Measurements from ENCODE around the gene KTN1. TPM values are rescaled to one million over a fixed set of nuclear protein-coding genes. Genes with fewer than 3 reads are reported as not detected.

Gene KTN1
- total RNA-seq, 1 donor, result 167 TPM

DNA sequence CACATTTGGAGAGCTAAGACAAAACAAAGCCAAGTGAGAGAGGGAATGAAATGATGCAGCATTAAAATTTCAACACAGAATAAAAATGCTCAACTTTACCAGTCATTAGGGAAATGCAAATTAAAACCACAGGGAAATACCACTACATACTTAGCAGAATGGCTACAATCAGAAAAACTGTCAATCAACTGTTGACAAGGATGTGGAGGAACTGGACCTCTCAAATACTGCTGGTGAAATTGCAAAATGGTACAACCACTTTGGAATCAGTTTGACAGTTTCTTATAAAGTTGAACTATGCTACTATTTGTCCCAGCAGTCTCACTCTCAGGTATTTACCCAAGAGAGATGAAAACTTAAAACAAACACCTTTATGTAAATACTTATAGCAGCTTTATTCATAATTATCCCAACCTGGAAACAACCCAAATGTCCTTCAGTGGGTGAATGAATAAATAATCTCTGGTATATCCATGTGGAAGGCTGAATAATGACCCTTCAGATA lies 43.8 kb upstream of the KTN1 start:
- DNase-seq (ENCODE audit: low read depth), result no peak
- no peak for TF ChIP-seq CTCF (IDR thresholded peaks at IDR 0.05; ENCODE audit: insufficient read depth, low read depth, low read length)
- H3K4me3 ChIP-seq (ENCODE audit: low read depth, low read length), result no peak overlapping the region

DNA sequence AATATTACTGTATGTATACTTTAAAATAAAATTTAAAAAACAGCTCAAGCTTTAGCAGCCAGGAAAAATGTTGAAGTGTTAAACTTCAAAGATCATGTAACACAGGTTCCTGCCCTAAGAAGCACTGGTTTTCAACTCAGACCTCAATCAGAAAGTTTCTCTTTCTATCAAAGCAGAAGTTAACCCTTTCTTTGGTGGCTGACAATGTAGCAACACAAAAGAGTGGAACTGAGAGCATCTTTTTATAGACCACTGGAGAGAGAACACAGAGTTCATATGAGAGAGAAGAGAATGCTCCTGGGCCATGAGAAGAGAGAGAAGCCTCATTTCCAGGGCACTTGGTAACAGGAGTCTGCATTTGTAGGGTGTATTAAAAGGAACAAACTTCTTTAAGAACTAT lies 42.2 kb upstream of the KTN1 start:
- no peak for TF ChIP-seq CTCF (IDR thresholded peaks at IDR 0.05; ENCODE audit: insufficient read depth, low read depth, low read length)
- DNase-seq (ENCODE audit: low read depth), result no peak
- no peak overlapping the region for H3K4me3 ChIP-seq (ENCODE audit: low read depth, low read length)

- no peak for TF ChIP-seq CTCF (IDR thresholded peaks at IDR 0.05; ENCODE audit: insufficient read depth, low read depth, low read length)
- no peak for DNase-seq (ENCODE audit: low read depth)
- H3K4me3 ChIP-seq (ENCODE audit: low read depth, low read length), result no peak overlapping the region
Observed at GRCh38 chr14:55539975-55540374, 40.0 kb upstream of the KTN1 start.

DNA sequence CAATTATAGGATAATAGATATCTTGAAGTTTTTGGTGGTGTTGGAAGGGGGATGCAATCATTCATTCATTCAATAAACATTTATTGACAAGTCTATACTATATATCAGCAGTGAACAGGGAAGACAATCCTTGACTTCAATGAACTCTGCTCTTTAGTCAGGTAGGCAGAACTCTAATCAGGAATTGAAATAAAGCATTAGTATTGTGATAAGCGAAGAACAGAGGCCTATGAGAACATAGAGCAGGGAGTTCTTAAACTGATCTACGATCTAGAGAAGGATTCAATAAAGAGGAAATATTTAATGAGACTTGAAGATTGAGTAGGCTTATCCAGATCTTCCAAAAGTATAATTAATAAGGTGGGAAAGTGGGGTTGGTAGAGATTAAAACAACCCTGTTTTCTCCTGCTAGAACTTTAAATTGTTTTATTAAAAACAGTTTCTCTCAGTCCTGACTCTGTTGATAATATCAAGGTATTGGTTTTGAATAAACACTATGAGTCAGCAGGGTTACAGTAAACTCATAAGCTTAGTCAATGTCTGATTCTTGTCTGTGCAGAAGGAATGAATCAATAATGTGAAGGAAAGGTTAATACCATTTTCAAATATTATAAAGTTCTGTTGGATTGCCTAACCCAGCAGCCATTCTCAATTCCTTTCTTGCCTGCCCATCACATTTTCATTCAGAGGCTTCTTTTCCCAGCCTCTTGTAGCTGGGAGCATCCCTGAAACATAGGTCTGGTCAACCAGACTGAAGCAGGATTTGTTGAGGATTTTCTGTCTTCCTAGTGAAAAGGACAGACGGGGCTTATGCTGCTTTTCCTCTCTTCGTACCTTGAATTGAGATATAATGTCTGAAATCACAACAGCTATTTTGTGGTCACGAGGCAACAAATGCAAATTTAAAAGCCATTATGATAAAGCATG lies 38.9 kb upstream of the KTN1 start:
- no peak overlapping the region for H3K4me3 ChIP-seq (ENCODE audit: low read depth, low read length)
- DNase-seq (ENCODE audit: low read depth), result peak; percentile 38
- no peak for TF ChIP-seq CTCF (IDR thresholded peaks at IDR 0.05; ENCODE audit: insufficient read depth, low read depth, low read length)

DNA sequence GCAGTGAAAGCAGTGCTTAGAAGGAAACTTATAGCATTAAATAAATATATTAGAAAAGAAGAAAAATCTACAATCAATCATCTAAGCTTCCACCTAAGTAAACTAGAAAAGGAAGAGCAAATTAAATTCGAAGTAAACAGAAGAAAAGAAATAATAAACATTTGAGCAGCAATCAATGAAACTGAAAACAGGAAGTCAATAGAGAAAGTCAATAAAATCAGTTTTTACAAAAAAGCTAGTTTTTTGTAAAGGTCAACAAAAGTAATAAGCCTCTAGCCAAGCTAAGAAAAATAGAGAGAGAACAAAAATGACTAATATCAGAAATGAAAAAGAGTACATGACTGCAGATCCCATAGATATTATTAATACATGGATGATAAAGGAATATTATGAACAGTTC lies 34.2 kb upstream of the KTN1 start:
- DNase-seq (ENCODE audit: low read depth), result no peak
- TF ChIP-seq CTCF (IDR thresholded peaks at IDR 0.05; ENCODE audit: insufficient read depth, low read depth, low read length), result no peak

GRCh38 chr14:55546212-55546874 lies 33.7 kb upstream of the KTN1 start:
- DNase-seq (ENCODE audit: low read depth), result no peak
- TF ChIP-seq CTCF (IDR thresholded peaks at IDR 0.05; ENCODE audit: insufficient read depth, low read depth, low read length), result no peak

More for the DNA sequence above, 34.2 kb upstream of the KTN1 start:
- no peak overlapping the region for H3K4me3 ChIP-seq (ENCODE audit: low read depth, low read length)

More at GRCh38 chr14:55546212-55546874, 33.7 kb upstream of the KTN1 start:
- H3K4me3 ChIP-seq (ENCODE audit: low read depth, low read length), result no peak overlapping the region

Measured in fibroblast of villous mesenchyme (primary cell).